ENCODE results near the gene ABCG1. TPM values are rescaled to one million over a fixed set of nuclear protein-coding genes. Genes with fewer than 3 reads are reported as not detected.

Gene ABCG1
- total RNA-seq, 1 experiment from 2014 or later: 5.6 TPM

DNA sequence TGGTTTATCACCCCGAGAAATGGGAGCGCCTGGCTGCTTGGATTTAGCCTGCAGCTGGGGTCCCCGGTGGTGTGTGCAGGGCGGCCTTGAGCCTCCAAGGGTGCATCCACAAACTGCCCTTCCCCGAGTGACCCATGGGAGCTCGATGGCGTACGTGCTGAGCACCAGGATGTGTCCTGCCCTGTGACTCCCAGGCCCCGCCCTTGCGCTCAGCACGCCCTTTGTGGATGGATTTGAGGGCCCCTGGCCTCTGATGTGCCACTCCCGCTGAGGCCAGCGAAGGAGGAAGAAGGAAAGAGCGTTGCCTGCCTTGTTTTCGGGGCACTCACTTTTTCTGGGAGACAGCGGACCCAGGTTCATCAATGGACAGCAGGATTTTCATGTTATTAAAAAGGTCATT is 98.0 kb downstream of the ABCG1 start:
- Histone ChIP-seq H3K4me1 (replicated peaks; ENCODE audit: insufficient read depth) (no peaks in the 10 kb centered on the region), H2AFZ (no peak overlapping the region), H3K4me3 (no peak overlapping the region), H3K9me3 (ENCODE audit: insufficient read depth, low read depth) (no peaks in the 10 kb centered on the region), H3F3A (ENCODE audit: insufficient read depth, low read depth) (no peaks in the 10 kb centered on the region), H3K79me2 (ENCODE audit: low read depth) (no peaks in the 10 kb centered on the region), H3K4me2 (no peak overlapping the region), H3K27ac (no peak overlapping the region), H3K27me3 (ENCODE audit: insufficient read depth, low read depth) (no peaks in the 10 kb centered on the region), H3K9me2 (ENCODE audit: insufficient read depth) (no peaks in the 10 kb centered on the region), H3K36me3 (ENCODE audit: low read depth) (no peaks in the 10 kb centered on the region), H4K20me1 (ENCODE audit: insufficient read depth) (no peaks in the 10 kb centered on the region)
- no peak for TF ChIP-seq EZH2 (IDR thresholded peaks at IDR 0.05; ENCODE audit: low read depth)
- CTCF ChIA-PET: no interaction called here
- DNase-seq: no peak
- POLR2A ChIA-PET (ENCODE audit: unreplicated experiment): no interaction called here
- no TSS peak for BruUV-seq (replicated peaks)
- intact Hi-C loops (cut with micrococcal nuclease; ENCODE audit: unreplicated experiment): no loop called here

DNA sequence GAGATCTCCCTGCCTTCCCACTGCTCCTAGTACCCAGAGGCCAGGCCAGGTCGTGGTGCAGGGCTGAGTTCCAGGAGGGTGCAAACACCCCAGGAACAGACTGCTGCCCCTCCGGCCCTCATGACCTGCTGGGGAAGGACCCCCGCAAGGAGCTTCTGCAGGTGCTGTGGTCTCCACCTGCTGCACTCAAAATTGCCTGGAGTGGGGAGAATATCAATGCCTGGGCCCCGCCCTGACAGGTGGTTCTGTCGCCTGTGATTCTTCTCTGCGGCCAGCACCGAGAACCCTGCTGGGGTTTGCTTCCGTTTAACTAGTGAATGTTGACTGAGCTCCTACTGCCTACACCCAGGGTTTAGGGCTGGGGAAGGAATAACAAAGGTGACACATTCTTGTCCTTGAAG is 98.4 kb downstream of the ABCG1 start:
- TF ChIP-seq, protein P1, sequence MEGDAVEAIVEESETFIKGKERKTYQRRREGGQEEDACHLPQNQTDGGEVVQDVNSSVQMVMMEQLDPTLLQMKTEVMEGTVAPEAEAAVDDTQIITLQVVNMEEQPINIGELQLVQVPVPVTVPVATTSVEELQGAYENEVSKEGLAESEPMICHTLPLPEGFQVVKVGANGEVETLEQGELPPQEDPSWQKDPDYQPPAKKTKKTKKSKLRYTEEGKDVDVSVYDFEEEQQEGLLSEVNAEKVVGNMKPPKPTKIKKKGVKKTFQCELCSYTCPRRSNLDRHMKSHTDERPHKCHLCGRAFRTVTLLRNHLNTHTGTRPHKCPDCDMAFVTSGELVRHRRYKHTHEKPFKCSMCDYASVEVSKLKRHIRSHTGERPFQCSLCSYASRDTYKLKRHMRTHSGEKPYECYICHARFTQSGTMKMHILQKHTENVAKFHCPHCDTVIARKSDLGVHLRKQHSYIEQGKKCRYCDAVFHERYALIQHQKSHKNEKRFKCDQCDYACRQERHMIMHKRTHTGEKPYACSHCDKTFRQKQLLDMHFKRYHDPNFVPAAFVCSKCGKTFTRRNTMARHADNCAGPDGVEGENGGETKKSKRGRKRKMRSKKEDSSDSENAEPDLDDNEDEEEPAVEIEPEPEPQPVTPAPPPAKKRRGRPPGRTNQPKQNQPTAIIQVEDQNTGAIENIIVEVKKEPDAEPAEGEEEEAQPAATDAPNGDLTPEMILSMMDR (conservative IDR thresholded peaks at IDR 0.05): no peak
- no peak for TF ChIP-seq EZH2 (IDR thresholded peaks at IDR 0.05; ENCODE audit: low read depth)
- H3K9me3 ChIP-seq (ENCODE audit: insufficient read depth, low read depth): no peaks in the 10 kb centered on the region
- no peaks in the 10 kb centered on the region for H3K9me2 ChIP-seq (ENCODE audit: insufficient read depth)
- no peaks in the 10 kb centered on the region for H4K20me1 ChIP-seq (ENCODE audit: insufficient read depth)
- ChIA-PET POLR2A (ENCODE audit: unreplicated experiment) (no interaction called here), CTCF (no interaction called here)
- DNase-seq: no peak
- H3K27me3 ChIP-seq (ENCODE audit: insufficient read depth, low read depth): no peaks in the 10 kb centered on the region
- intact Hi-C loops (cut with micrococcal nuclease; ENCODE audit: unreplicated experiment): no loop called here
- BruUV-seq (replicated peaks): no TSS peak
- no peak overlapping the region for H3K4me2 ChIP-seq
- H3K4me1 ChIP-seq (replicated peaks; ENCODE audit: insufficient read depth): no peaks in the 10 kb centered on the region
- H3K36me3 ChIP-seq (ENCODE audit: low read depth): no peaks in the 10 kb centered on the region
- no peak overlapping the region for H3K4me3 ChIP-seq
- no peaks in the 10 kb centered on the region for H3K79me2 ChIP-seq (ENCODE audit: low read depth)
- no peak overlapping the region for H2AFZ ChIP-seq
- H3F3A ChIP-seq (ENCODE audit: insufficient read depth, low read depth): no peaks in the 10 kb centered on the region
- no peak overlapping the region for H3K27ac ChIP-seq

DNA sequence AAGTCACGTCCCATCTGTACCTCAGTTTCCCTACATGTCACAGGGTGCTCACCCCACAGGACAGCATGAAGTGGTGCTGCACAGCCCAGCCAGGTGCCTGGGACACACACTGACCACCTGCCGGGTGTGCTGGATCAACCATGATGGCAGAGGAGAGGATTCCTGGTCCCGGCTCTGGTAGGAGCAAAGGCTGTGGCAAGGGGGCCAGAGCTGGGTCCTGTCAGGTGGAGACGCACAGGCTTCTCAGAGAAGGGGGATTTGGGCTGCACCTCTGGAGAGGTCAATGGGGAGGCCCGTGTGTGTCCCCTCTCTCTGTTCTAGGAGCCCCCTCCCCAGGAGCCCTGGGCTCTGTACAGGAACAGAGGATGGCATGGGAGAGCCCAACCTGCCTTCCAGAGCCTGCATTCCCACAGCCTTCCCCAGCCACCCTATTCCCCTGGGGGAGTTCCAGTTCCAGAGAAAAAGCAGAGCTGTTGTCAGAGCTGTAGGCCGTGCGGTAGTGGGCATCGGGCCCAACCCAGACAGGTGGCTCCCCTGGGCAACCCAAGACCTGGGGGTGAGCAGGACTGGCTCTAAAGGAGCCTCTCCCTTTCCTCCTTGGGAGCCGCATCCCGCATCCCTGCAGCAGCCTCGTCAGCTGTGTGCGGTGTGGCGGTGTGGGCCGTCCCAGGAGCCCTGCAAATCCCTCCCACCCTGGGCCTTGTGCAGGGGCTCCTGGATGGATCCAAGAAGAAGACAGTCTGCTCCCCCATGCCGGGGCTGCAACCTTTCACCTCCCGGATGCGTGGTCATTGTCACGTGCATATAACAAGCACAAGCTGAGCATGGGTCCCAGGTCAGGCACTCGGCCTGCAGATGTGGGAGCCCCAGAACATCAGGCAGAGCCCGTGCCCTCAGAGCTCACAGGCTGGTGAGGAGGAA is 99.1 kb downstream of the ABCG1 start:
- no peak for TF ChIP-seq EZH2 (IDR thresholded peaks at IDR 0.05; ENCODE audit: low read depth)
- TF ChIP-seq, protein P1 (conservative IDR thresholded peaks at IDR 0.05): no peak
- Histone ChIP-seq H3F3A (ENCODE audit: insufficient read depth, low read depth) (no peaks in the 10 kb centered on the region), H3K9me3 (ENCODE audit: insufficient read depth, low read depth) (no peaks in the 10 kb centered on the region), H3K27ac (no peak overlapping the region), H3K4me2 (no peak overlapping the region), H3K9me2 (ENCODE audit: insufficient read depth) (no peaks in the 10 kb centered on the region), H2AFZ (no peak overlapping the region), H3K4me3 (no peak overlapping the region), H4K20me1 (ENCODE audit: insufficient read depth) (no peaks in the 10 kb centered on the region), H3K4me1 (replicated peaks; ENCODE audit: insufficient read depth) (no peaks in the 10 kb centered on the region), H3K27me3 (ENCODE audit: insufficient read depth, low read depth) (no peaks in the 10 kb centered on the region), H3K79me2 (ENCODE audit: low read depth) (no peaks in the 10 kb centered on the region), H3K36me3 (ENCODE audit: low read depth) (no peaks in the 10 kb centered on the region)
- DNase-seq: no peak
- ChIA-PET CTCF (interaction anchor here (0.7 kb wide), 1 partner anchor 58 kb away, joined by 4 read pairs; no protein-coding TSS in a partner anchor), POLR2A (ENCODE audit: unreplicated experiment) (no interaction called here)
- intact Hi-C loops (cut with micrococcal nuclease; ENCODE audit: unreplicated experiment): no loop called here
- no TSS peak for BruUV-seq (replicated peaks)
